Measurements from ENCODE around the gene CYP2W1.
"Not testable (repeated sequence)": the region's sequence is repeated elsewhere in the genome, so short reads cannot be mapped to it uniquely, and the experiment has no call there.

The CYP2W1 gene

GRCh38 chr7:997404-998395, 14.7 kb downstream of the CYP2W1 start:
- DNase-seq = no peak

- DNase-seq = no peak
Measured at GRCh38 chr7:999149-999879, 16.3 kb downstream of the CYP2W1 start.

GRCh38 chr7:999941-1000935, 17.3 kb downstream of the CYP2W1 start:
- no peak for DNase-seq

- DNase-seq = not testable (repeated sequence)
Measured at GRCh38 chr7:1001069-1001770, 18.2 kb downstream of the CYP2W1 start.

- not testable (repeated sequence) for DNase-seq
Measured at GRCh38 chr7:1002026-1002425, 19.0 kb downstream of the CYP2W1 start.

GRCh38 chr7:1002445-1002844, 19.5 kb downstream of the CYP2W1 start:
- not testable (repeated sequence) for DNase-seq

GRCh38 chr7:1004018-1004852, 21.3 kb downstream of the CYP2W1 start:
- DNase-seq = no peak

GRCh38 chr7:1005303-1005702, 22.3 kb downstream of the CYP2W1 start:
- DNase-seq = no peak

GRCh38 chr7:1007901-1008300, 24.9 kb downstream of the CYP2W1 start:
- no peak for DNase-seq

GRCh38 chr7:1008733-1009363, 25.9 kb downstream of the CYP2W1 start:
- no peak for DNase-seq

- DNase-seq = no peak
Measured at GRCh38 chr7:1009747-1010146, 26.8 kb downstream of the CYP2W1 start.

- no peak for DNase-seq
Measured at GRCh38 chr7:1010226-1010625, 27.2 kb downstream of the CYP2W1 start.

GRCh38 chr7:1011297-1012003, 28.5 kb downstream of the CYP2W1 start:
- DNase-seq = no peak

GRCh38 chr7:1012004-1012715, 29.2 kb downstream of the CYP2W1 start:
- no peak for DNase-seq

GRCh38 chr7:1012716-1013095, 29.7 kb downstream of the CYP2W1 start:
- DNase-seq = no peak

GRCh38 chr7:1013581-1013980, 30.6 kb downstream of the CYP2W1 start:
- no peak for DNase-seq

- DNase-seq = no peak
Measured at GRCh38 chr7:1014681-1015080, 31.7 kb downstream of the CYP2W1 start.

GRCh38 chr7:1015196-1016121, 32.5 kb downstream of the CYP2W1 start:
- no peak for DNase-seq

Data from NCI-H748 treated with DMSO at 0.1 percent for 48 hours (cell line).